HepG2 (cell line): ENCODE results near the gene FXYD1. TPM values are rescaled to one million over a fixed set of nuclear protein-coding genes. Genes with fewer than 3 reads are reported as not detected.

ENCODE experiments used
- ADNP ChIP-seq: sonication (generic); formaldehyde crosslinking; IDR thresholded peaks from 2 replicates; pipeline ENCODE4 v1.4.0; 2020; ENCODE audit warnings: missing genetic modification reagents
- ATM ChIP-seq: fragments of 450-650 bp; IDR thresholded peaks from 2 replicates; pipeline ENCODE4 v1.7.1; 2017; ENCODE audit warnings: mild to moderate bottlenecking, borderline replicate concordance
- GPBP1L1 ChIP-seq: sonication (generic); formaldehyde crosslinking; IDR thresholded peaks from 2 replicates; pipeline ENCODE4 v1.5.0; 2020; ENCODE audit warnings: mild to moderate bottlenecking, missing genetic modification reagents
- HNRNPK ChIP-seq: fragments of 200-400 bp; formaldehyde crosslinking; IDR thresholded peaks from 2 replicates; pipeline ENCODE4 v1.6.1; 2018; ENCODE audit warnings: low read length, low read depth, moderate library complexity, mild to moderate bottlenecking; ENCODE audit not compliant: poor library complexity, severe bottlenecking
- PITX1 ChIP-seq: sonication (generic); formaldehyde crosslinking; IDR thresholded peaks from 2 replicates; pipeline ENCODE4 v1.5.1; 2020; ENCODE audit warnings: mild to moderate bottlenecking, missing genetic modification reagents
- POGZ ChIP-seq: sonication (generic); formaldehyde crosslinking; IDR thresholded peaks from 2 replicates; pipeline ENCODE4 v1.4.0; 2020; ENCODE audit warnings: mild to moderate bottlenecking, missing genetic modification reagents
- SALL1 ChIP-seq: sonication (generic); formaldehyde crosslinking; IDR thresholded peaks from 2 replicates; pipeline ENCODE4 v1.8.0; 2022; ENCODE audit warnings: mild to moderate bottlenecking, missing genetic modification reagents
- SMAD1 ChIP-seq: sonication (generic); formaldehyde crosslinking; IDR thresholded peaks from 2 replicates; pipeline ENCODE4 v1.4.0; 2020; ENCODE audit warnings: missing genetic modification reagents, low read depth, mild to moderate bottlenecking, borderline replicate concordance
- TFAP4 ChIP-seq: sonication (generic); IDR thresholded peaks from 2 replicates; pipeline ENCODE4 v1.6.1; 2016; ENCODE audit warnings: low read depth, borderline replicate concordance
- TRIM22 ChIP-seq: fragments of 450-650 bp; IDR thresholded peaks from 2 replicates; pipeline ENCODE4 v1.6.1; 2017
- TRIM24 ChIP-seq: sonication (generic); formaldehyde crosslinking; IDR thresholded peaks from 2 replicates; pipeline ENCODE4 v1.8.0; 2022; ENCODE audit warnings: mild to moderate bottlenecking, missing genetic modification reagents
- TSC22D2 ChIP-seq: sonication (generic); formaldehyde crosslinking; IDR thresholded peaks from 2 replicates; pipeline ENCODE4 v1.5.1; 2020; ENCODE audit warnings: missing genetic modification reagents, mild to moderate bottlenecking, borderline replicate concordance
- ZBTB42 ChIP-seq: sonication (generic); formaldehyde crosslinking; IDR thresholded peaks from 2 replicates; pipeline ENCODE4 v1.5.0; 2020; ENCODE audit warnings: mild to moderate bottlenecking, missing genetic modification reagents
- ZEB1 ChIP-seq: IDR thresholded peaks from 2 replicates; pipeline ENCODE4 v1.6.1; 2012; ENCODE audit warnings: mild to moderate bottlenecking, low read depth, inconsistent platforms; ENCODE audit not compliant: insufficient replicate concordance
- ZMYM3 ChIP-seq: sonication (generic); formaldehyde crosslinking; IDR thresholded peaks from 2 replicates; pipeline ENCODE4 v1.5.1; 2020; ENCODE audit warnings: mild to moderate bottlenecking, missing genetic modification reagents
- ZNF432 ChIP-seq: sonication (generic); formaldehyde crosslinking; IDR thresholded peaks from 2 replicates; pipeline ENCODE4 v1.5.0; 2020; ENCODE audit warnings: missing genetic modification reagents, mild to moderate bottlenecking, borderline replicate concordance
- ZNF556 ChIP-seq: sonication (generic); formaldehyde crosslinking; IDR thresholded peaks from 2 replicates; pipeline ENCODE4 v1.4.0; 2020; ENCODE audit warnings: mild to moderate bottlenecking, missing genetic modification reagents, borderline replicate concordance
- ZNF629 ChIP-seq: sonication (generic); formaldehyde crosslinking; conservative IDR thresholded peaks from 2 replicates; pipeline ENCODE4 v1.5.0; 2020; ENCODE audit warnings: missing genetic modification reagents
- ZNF724P ChIP-seq: sonication (generic); formaldehyde crosslinking; IDR thresholded peaks from 2 replicates; pipeline ENCODE4 v1.8.0; 2022; ENCODE audit warnings: missing genetic modification reagents, borderline replicate concordance
- ZNF792 ChIP-seq: IDR thresholded peaks from 2 replicates; pipeline ENCODE4 v1.6.1; 2016
- ZSCAN30 ChIP-seq: sonication (generic); formaldehyde crosslinking; IDR thresholded peaks from 2 replicates; pipeline ENCODE4 v1.5.0; 2020; ENCODE audit warnings: mild to moderate bottlenecking, missing genetic modification reagents
- polyA plus RNA-seq, 8 experiments: library from polyadenylated mRNA; depleted of rRNA in 3 of 8; stranded (reverse) in 7 of 8; unstranded in 1 of 8; fragments of >200 nt; fragmentation: Illumina TruSeq in 4 of 8; extraction: Trizol in 4 of 8; gene quantifications; 2 replicates each; pipeline versions ENCODE4 v1.2.1 to v1.2.3, GENCODE V29; 2011 to 2016; ENCODE audit warnings: low read depth in 4 of 8, missing spikeins in 1 of 8, mixed read lengths in 1 of 8; ENCODE audit not compliant: insufficient read depth in 1 of 8
- total RNA-seq, 5 experiments: library from RNA; depleted of rRNA; stranded (reverse); fragments of >200 nt; fragmentation: Illumina TruSeq; extraction: Trizol; gene quantifications; 2 replicates each; pipeline ENCODE4 v1.2.3, GENCODE V29; 2016; ENCODE audit warnings: low read depth in 1 of 5
- TF ChIP-seq, protein P1 (sequence below): sonication (generic); formaldehyde crosslinking; IDR thresholded peaks from 2 replicates; pipeline ENCODE4 v1.9.0; 2021; ENCODE audit warnings: missing genetic modification reagents, borderline replicate concordance
- TF ChIP-seq, protein P2 (sequence below): sonication (generic); formaldehyde crosslinking; IDR thresholded peaks from 2 replicates; pipeline ENCODE4 v1.8.1; 2023; ENCODE audit warnings: mild to moderate bottlenecking, missing genetic modification reagents
- TF ChIP-seq, protein P3 (sequence below): sonication (generic); formaldehyde crosslinking; IDR thresholded peaks from 2 replicates; pipeline ENCODE4 v1.8.1; 2023; ENCODE audit warnings: mild to moderate bottlenecking, missing genetic modification reagents, borderline replicate concordance

The FXYD1 gene
- total and polyA plus RNA-seq, 2 of the 13 experiments (the other 11 are each of a cell fraction or from before 2014, with no cell fraction given) = 31.2 TPM; not detected in 1

- peak; percentile 92 for TF ChIP-seq ZNF629
- TF ChIP-seq, protein P1, sequence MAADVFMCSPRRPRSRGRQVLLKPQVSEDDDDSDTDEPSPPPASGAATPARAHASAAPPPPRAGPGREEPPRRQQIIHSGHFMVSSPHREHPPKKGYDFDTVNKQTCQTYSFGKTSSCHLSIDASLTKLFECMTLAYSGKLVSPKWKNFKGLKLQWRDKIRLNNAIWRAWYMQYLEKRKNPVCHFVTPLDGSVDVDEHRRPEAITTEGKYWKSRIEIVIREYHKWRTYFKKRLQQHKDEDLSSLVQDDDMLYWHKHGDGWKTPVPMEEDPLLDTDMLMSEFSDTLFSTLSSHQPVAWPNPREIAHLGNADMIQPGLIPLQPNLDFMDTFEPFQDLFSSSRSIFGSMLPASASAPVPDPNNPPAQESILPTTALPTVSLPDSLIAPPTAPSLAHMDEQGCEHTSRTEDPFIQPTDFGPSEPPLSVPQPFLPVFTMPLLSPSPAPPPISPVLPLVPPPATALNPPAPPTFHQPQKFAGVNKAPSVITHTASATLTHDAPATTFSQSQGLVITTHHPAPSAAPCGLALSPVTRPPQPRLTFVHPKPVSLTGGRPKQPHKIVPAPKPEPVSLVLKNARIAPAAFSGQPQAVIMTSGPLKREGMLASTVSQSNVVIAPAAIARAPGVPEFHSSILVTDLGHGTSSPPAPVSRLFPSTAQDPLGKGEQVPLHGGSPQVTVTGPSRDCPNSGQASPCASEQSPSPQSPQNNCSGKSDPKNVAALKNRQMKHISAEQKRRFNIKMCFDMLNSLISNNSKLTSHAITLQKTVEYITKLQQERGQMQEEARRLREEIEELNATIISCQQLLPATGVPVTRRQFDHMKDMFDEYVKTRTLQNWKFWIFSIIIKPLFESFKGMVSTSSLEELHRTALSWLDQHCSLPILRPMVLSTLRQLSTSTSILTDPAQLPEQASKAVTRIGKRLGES = no peak
- TF ChIP-seq, protein P2, sequence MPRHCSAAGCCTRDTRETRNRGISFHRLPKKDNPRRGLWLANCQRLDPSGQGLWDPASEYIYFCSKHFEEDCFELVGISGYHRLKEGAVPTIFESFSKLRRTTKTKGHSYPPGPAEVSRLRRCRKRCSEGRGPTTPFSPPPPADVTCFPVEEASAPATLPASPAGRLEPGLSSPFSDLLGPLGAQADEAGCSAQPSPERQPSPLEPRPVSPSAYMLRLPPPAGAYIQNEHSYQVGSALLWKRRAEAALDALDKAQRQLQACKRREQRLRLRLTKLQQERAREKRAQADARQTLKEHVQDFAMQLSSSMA (CRISPR knock-in tag) = no peak
- TF ChIP-seq PITX1 (CRISPR knock-in tag) = no peak
- TF ChIP-seq, protein P3, sequence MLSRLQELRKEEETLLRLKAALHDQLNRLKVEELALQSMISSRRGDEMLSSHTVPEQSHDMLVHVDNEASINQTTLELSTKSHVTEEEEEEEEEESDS = no peak
- TF ChIP-seq ZSCAN30 (CRISPR knock-in tag) = no peak
- no peak for TF ChIP-seq TSC22D2 (CRISPR knock-in tag)
- no peak for TF ChIP-seq ZBTB42 (CRISPR knock-in tag)
- no peak for TF ChIP-seq ZNF724P (CRISPR knock-in tag)
- no peak for TF ChIP-seq TRIM24 (CRISPR knock-in tag)
- TF ChIP-seq SALL1 (CRISPR knock-in tag) = no peak
- 0 out of 2 replicates have a peak, but pooled peaks have one; percentile 50 for TF ChIP-seq ADNP
- TF ChIP-seq SMAD1 = 0 out of 2 replicates have a peak, but pooled peaks have one; percentile 9
- TF ChIP-seq ZEB1 = no peak
- no peak for TF ChIP-seq GPBP1L1 (CRISPR knock-in tag)
- TF ChIP-seq ZNF556 (CRISPR knock-in tag) = 0 out of 2 replicates have a peak, but pooled peaks have one; percentile 2
- TF ChIP-seq POGZ (CRISPR knock-in tag) = no peak
- TF ChIP-seq HNRNPK = no peak
- no peak for TF ChIP-seq TFAP4
- TF ChIP-seq ZMYM3 (CRISPR knock-in tag) = peak; percentile 80; the same call in 1 of the 2 replicates
- TF ChIP-seq ZNF432 (CRISPR knock-in tag) = no peak
- TF ChIP-seq ZNF792 (CRISPR knock-in tag) = no peak
- TF ChIP-seq ATM = no peak
- no peak for TF ChIP-seq TRIM22
Measured at GRCh38 chr19:35136231-35136630, 2.4 kb upstream of the FXYD1 start (continued).
